ENCODE data around the gene HYAL1. TPM values are rescaled to one million over a fixed set of nuclear protein-coding genes. Genes with fewer than 3 reads are reported as not detected.

HYAL1 gene
- total RNA-seq, 1 donor from 2014 or later, result 0.83 TPM

- no peak for TF ChIP-seq CTCF (IDR thresholded peaks at IDR 0.05)
- Mint-ChIP-seq H3K4me1 (ENCODE audit: unreplicated experiment) (peaks cover 58% of the 10 kb centered on the region), H3K36me3 (ENCODE audit: unreplicated experiment) (peaks cover 12% of the 10 kb centered on the region), H3K9me3 (ENCODE audit: unreplicated experiment) (no peaks in the 10 kb centered on the region), H3K27me3 (ENCODE audit: unreplicated experiment) (no peaks in the 10 kb centered on the region), H3K27ac (ENCODE audit: unreplicated experiment) (peak overlapping the region; percentile 91), H3K4me3 (ENCODE audit: unreplicated experiment) (no peak overlapping the region)
- DNase-seq (ENCODE audit: extremely low spot score, unreplicated experiment), result no peak
Measured at GRCh38 chr3:50261505-50261904, 41.9 kb downstream of the HYAL1 start.

GRCh38 chr3:50260942-50261441 is 42.4 kb downstream of the HYAL1 start:
- no peak for TF ChIP-seq CTCF (IDR thresholded peaks at IDR 0.05)
- peak overlapping the region; percentile 70 for H3K4me3 Mint-ChIP-seq (ENCODE audit: unreplicated experiment)
- peaks cover 14% of the 10 kb centered on the region for H3K36me3 Mint-ChIP-seq (ENCODE audit: unreplicated experiment)
- no peak for DNase-seq (ENCODE audit: extremely low spot score, unreplicated experiment)
- no peaks in the 10 kb centered on the region for H3K9me3 Mint-ChIP-seq (ENCODE audit: unreplicated experiment)
- H3K27ac Mint-ChIP-seq (ENCODE audit: unreplicated experiment), result peak overlapping the region; percentile 91
- no peaks in the 10 kb centered on the region for H3K27me3 Mint-ChIP-seq (ENCODE audit: unreplicated experiment)
- H3K4me1 Mint-ChIP-seq (ENCODE audit: unreplicated experiment), result peaks cover 55% of the 10 kb centered on the region

- H3K27me3 Mint-ChIP-seq (ENCODE audit: unreplicated experiment), result no peaks in the 10 kb centered on the region
- peaks cover 14% of the 10 kb centered on the region for H3K36me3 Mint-ChIP-seq (ENCODE audit: unreplicated experiment)
- peak overlapping the region; percentile 91 for H3K27ac Mint-ChIP-seq (ENCODE audit: unreplicated experiment)
- no peak for TF ChIP-seq CTCF (IDR thresholded peaks at IDR 0.05)
- peak overlapping the region; percentile 70 for H3K4me3 Mint-ChIP-seq (ENCODE audit: unreplicated experiment)
- no peaks in the 10 kb centered on the region for H3K9me3 Mint-ChIP-seq (ENCODE audit: unreplicated experiment)
- peak; percentile 99 for DNase-seq (ENCODE audit: extremely low spot score, unreplicated experiment)
- peaks cover 49% of the 10 kb centered on the region for H3K4me1 Mint-ChIP-seq (ENCODE audit: unreplicated experiment)
Measured at GRCh38 chr3:50260027-50260941, 43.1 kb downstream of the HYAL1 start.

GRCh38 chr3:50259432-50260026 is 43.8 kb downstream of the HYAL1 start:
- peak overlapping the region; percentile 83 for H3K27ac Mint-ChIP-seq (ENCODE audit: unreplicated experiment)
- H3K9me3 Mint-ChIP-seq (ENCODE audit: unreplicated experiment), result no peaks in the 10 kb centered on the region
- peak overlapping the region; percentile 68 for H3K4me3 Mint-ChIP-seq (ENCODE audit: unreplicated experiment)
- peaks cover 42% of the 10 kb centered on the region for H3K4me1 Mint-ChIP-seq (ENCODE audit: unreplicated experiment)
- no peak for DNase-seq (ENCODE audit: extremely low spot score, unreplicated experiment)
- no peak for TF ChIP-seq CTCF (IDR thresholded peaks at IDR 0.05)
- H3K36me3 Mint-ChIP-seq (ENCODE audit: unreplicated experiment), result peaks cover 14% of the 10 kb centered on the region
- H3K27me3 Mint-ChIP-seq (ENCODE audit: unreplicated experiment), result no peaks in the 10 kb centered on the region

GRCh38 chr3:50258979-50259378 is 44.4 kb downstream of the HYAL1 start:
- H3K4me1 Mint-ChIP-seq (ENCODE audit: unreplicated experiment), result peaks cover 37% of the 10 kb centered on the region
- peak overlapping the region; percentile 74 for H3K27ac Mint-ChIP-seq (ENCODE audit: unreplicated experiment)
- no peaks in the 10 kb centered on the region for H3K27me3 Mint-ChIP-seq (ENCODE audit: unreplicated experiment)
- DNase-seq (ENCODE audit: extremely low spot score, unreplicated experiment), result no peak
- TF ChIP-seq CTCF (IDR thresholded peaks at IDR 0.05), result no peak
- peaks cover 14% of the 10 kb centered on the region for H3K36me3 Mint-ChIP-seq (ENCODE audit: unreplicated experiment)
- H3K9me3 Mint-ChIP-seq (ENCODE audit: unreplicated experiment), result no peaks in the 10 kb centered on the region
- no peak overlapping the region for H3K4me3 Mint-ChIP-seq (ENCODE audit: unreplicated experiment)

Measured in osteocyte (in vitro differentiated cells).